SK-N-SH (cell line): ENCODE data around the gene PLA2G1B. TPM values are rescaled to one million over a fixed set of nuclear protein-coding genes. Genes with fewer than 3 reads are reported as not detected.

ENCODE experiments used
- CTCF ChIA-PET: fragments of 300-600, 350-600 bp; formaldehyde crosslinking; extraction: SDS; loops from one replicate; lab custom pipeline; 2021; lab: Yijun Ruan, JAX
- POLR2A ChIA-PET: fragments of 350-600 bp; sonication (Branson Sonifier 250); formaldehyde crosslinking; extraction: SDS; loops from one replicate; lab custom pipeline; 2020; ENCODE audit warnings: antibody characterized with exemption, inconsistent platforms; lab: Yijun Ruan, JAX
- DNase-seq: peaks from one replicate; pipeline ENCODE4 v3.0.0; 2012
- H2AFZ ChIP-seq: fragments of 200-600 bp; sonication (generic); 2 replicates; pipeline ENCODE4 v1.8.1; 2016; ENCODE audit warnings: antibody characterized with exemption, mild to moderate bottlenecking, low read depth
- H3F3A ChIP-seq: fragments of 200-600 bp; sonication (generic); replicated peaks from 2 replicates; pipeline ENCODE3; 2016; ENCODE audit warnings: antibody characterized with exemption, mild to moderate bottlenecking; ENCODE audit not compliant: insufficient read depth
- H3K27ac ChIP-seq, 2 experiments: fragments of 200-500 bp in 1 of 2; fragments of 200-600 bp in 1 of 2; sonication (Bioruptor generic) in 1 of 2; sonication (generic), shearing (Covaris generic) in 1 of 2; 2 replicates each; pipeline versions ENCODE4 v1.5.1 to v1.6.1; 2014 to 2016; ENCODE audit warnings: low read depth in 2 of 2, inconsistent platforms in 1 of 2, low read length in 1 of 2, mild to moderate bottlenecking in 1 of 2, mixed read lengths in 1 of 2
- H3K27me3 ChIP-seq: fragments of 200-600 bp; sonication (generic), shearing (Covaris generic); 2 replicates; pipeline ENCODE4 v1.6.1; 2016; ENCODE audit warnings: mixed run types; ENCODE audit not compliant: insufficient read depth
- H3K36me3 ChIP-seq, 2 experiments: fragments of 200-500 bp in 1 of 2; fragments of 200-600 bp in 1 of 2; sonication (Bioruptor generic) in 1 of 2; sonication (generic) in 1 of 2; replicated peaks in 1 of 2; 2 replicates each; pipeline versions ENCODE3 to v1.5.1; 2014 to 2016; ENCODE audit warnings: low read length in 1 of 2, mild to moderate bottlenecking in 1 of 2; ENCODE audit not compliant: insufficient read depth in 2 of 2, control insufficient read depth in 1 of 2
- H3K4me1 ChIP-seq, 2 experiments: fragments of 200-500 bp in 1 of 2; fragments of 200-600 bp in 1 of 2; sonication (Bioruptor generic) in 1 of 2; sonication (generic), shearing (Covaris generic) in 1 of 2; 2 replicates each; pipeline versions ENCODE4 v1.5.1 to v1.6.1; 2014 to 2016; ENCODE audit warnings: low read depth in 1 of 2, low read length in 1 of 2, mixed run types in 1 of 2; ENCODE audit not compliant: insufficient read depth in 2 of 2, control insufficient read depth in 1 of 2
- H3K4me2 ChIP-seq: fragments of 200-600 bp; sonication (generic), shearing (Covaris generic); 2 replicates; pipeline ENCODE4 v1.6.1; 2017; ENCODE audit warnings: mixed run types
- H3K4me3 ChIP-seq, 2 experiments: fragments of 200-500 bp in 1 of 2; fragments of 200-600 bp in 1 of 2; sonication (Bioruptor generic) in 1 of 2; sonication (generic), shearing (Covaris generic) in 1 of 2; 2 replicates each; pipeline versions ENCODE4 v1.5.1 to v1.8.1; 2014 to 2016; ENCODE audit warnings: low read depth in 2 of 2, inconsistent platforms in 1 of 2, low read length in 1 of 2, mild to moderate bottlenecking in 1 of 2, mixed read lengths in 1 of 2, moderate library complexity in 1 of 2
- H3K79me2 ChIP-seq: fragments of 200-600 bp; sonication (generic); 2 replicates; pipeline ENCODE4 v1.8.1; 2017; ENCODE audit warnings: mild to moderate bottlenecking; ENCODE audit not compliant: insufficient read depth
- H3K9ac ChIP-seq: fragments of 200-600 bp; sonication (generic); 2 replicates; pipeline ENCODE4 v1.6.1; 2017; ENCODE audit warnings: mixed run types
- H3K9me2 ChIP-seq: fragments of 200-600 bp; sonication (generic); 2 replicates; pipeline ENCODE4 v1.6.1; 2017; ENCODE audit warnings: mixed run types
- H3K9me3 ChIP-seq: fragments of 200-600 bp; sonication (generic); 2 replicates; pipeline ENCODE4 v1.6.1; 2017; ENCODE audit warnings: mixed run types, mild to moderate bottlenecking, moderate library complexity
- H4K20me1 ChIP-seq: fragments of 200-600 bp; sonication (generic); 2 replicates; pipeline ENCODE4 v1.6.1; 2017; ENCODE audit warnings: mild to moderate bottlenecking, mixed run types; ENCODE audit not compliant: insufficient read depth
- CHD2 ChIP-seq: fragments of 150-350 bp; IDR thresholded peaks from 2 replicates; pipeline ENCODE4 v1.6.1; 2018; ENCODE audit warnings: low read length; ENCODE audit not compliant: partially characterized antibody
- ELF1 ChIP-seq: IDR thresholded peaks from 2 replicates; pipeline ENCODE4 v1.4.0; 2012
- FOSL2 ChIP-seq: IDR thresholded peaks from 2 replicates; pipeline ENCODE4 v1.4.0; 2012; ENCODE audit warnings: low read depth, mild to moderate bottlenecking, moderate library complexity, borderline replicate concordance
- GATA2 ChIP-seq: sonication (generic); formaldehyde crosslinking; IDR thresholded peaks from 2 replicates; pipeline ENCODE4 v1.5.0; 2020; ENCODE audit warnings: mild to moderate bottlenecking, missing genetic modification reagents
- MXI1 ChIP-seq: IDR thresholded peaks from 2 replicates; pipeline ENCODE4 v1.6.1; 2012; ENCODE audit warnings: mild to moderate bottlenecking, low read depth, low read length, improper control_type of control experiment
- NFIC ChIP-seq: IDR thresholded peaks from 2 replicates; pipeline ENCODE4 v1.4.0; 2012; ENCODE audit warnings: borderline replicate concordance
- NRF1 ChIP-seq: IDR thresholded peaks from 2 replicates; pipeline ENCODE4 v1.6.1; 2012; ENCODE audit warnings: low read depth, mild to moderate bottlenecking, low read length
- RAD21 ChIP-seq: IDR thresholded peaks from 2 replicates; pipeline ENCODE4 v1.6.1; 2012; ENCODE audit warnings: mild to moderate bottlenecking, low read length
- RFX5 ChIP-seq: IDR thresholded peaks from 2 replicates; pipeline ENCODE4 v1.6.1; 2012; ENCODE audit warnings: mild to moderate bottlenecking, improper control_type of control experiment, low read length
- RXRA ChIP-seq: IDR thresholded peaks from 2 replicates; pipeline ENCODE4 v1.4.0; 2012; ENCODE audit warnings: low read depth, mild to moderate bottlenecking, borderline replicate concordance
- SIN3A ChIP-seq: IDR thresholded peaks from 2 replicates; pipeline ENCODE4 v1.6.1; 2012; ENCODE audit warnings: low read depth, mild to moderate bottlenecking, low read length, moderate library complexity, borderline replicate concordance
- SMC3 ChIP-seq: IDR thresholded peaks from 2 replicates; pipeline ENCODE4 v1.6.1; 2012; ENCODE audit warnings: low read depth, low read length, improper control_type of control experiment
- TAF1 ChIP-seq: IDR thresholded peaks from 2 replicates; pipeline ENCODE4 v1.6.1; 2012; ENCODE audit warnings: low read depth, mild to moderate bottlenecking, low read length, moderate library complexity, borderline replicate concordance
- TEAD4 ChIP-seq: IDR thresholded peaks from 2 replicates; pipeline ENCODE4 v1.4.0; 2012; ENCODE audit warnings: mild to moderate bottlenecking, borderline replicate concordance; ENCODE audit not compliant: insufficient read depth
- WGBS: methylation state at CpG from one replicate; pipeline ENCODE4 v1.1.6; 2017; ENCODE audit warnings: low lambda C conversion rate; 5-methylcytosine and 5-hydroxymethylcytosine counted together
- polyA plus RNA-seq, 3 experiments: library from polyadenylated mRNA; depleted of rRNA; stranded (reverse); fragments of >200 nt; gene quantifications; 2 replicates each; pipeline ENCODE4 v1.2.3, GENCODE V29; 2012
- TF ChIP-seq, protein P1 (sequence below): IDR thresholded peaks from 2 replicates; pipeline ENCODE4 v1.6.1; 2012; ENCODE audit warnings: mild to moderate bottlenecking, low read depth, low read length, moderate library complexity
- TF ChIP-seq, protein P2 (sequence below): fragments of 150-350 bp; IDR thresholded peaks from 2 replicates; pipeline ENCODE4 v1.6.1; 2016; ENCODE audit warnings: mild to moderate bottlenecking, low read depth, low read length
- TF ChIP-seq, protein P3 (sequence below): IDR thresholded peaks from 2 replicates; pipeline ENCODE4 v1.4.0; 2012; ENCODE audit warnings: low read depth

The PLA2G1B gene
- polyA plus RNA-seq, 1 of the 3 experiments (the other 2 are of a cell fraction) = not detected

DNA sequence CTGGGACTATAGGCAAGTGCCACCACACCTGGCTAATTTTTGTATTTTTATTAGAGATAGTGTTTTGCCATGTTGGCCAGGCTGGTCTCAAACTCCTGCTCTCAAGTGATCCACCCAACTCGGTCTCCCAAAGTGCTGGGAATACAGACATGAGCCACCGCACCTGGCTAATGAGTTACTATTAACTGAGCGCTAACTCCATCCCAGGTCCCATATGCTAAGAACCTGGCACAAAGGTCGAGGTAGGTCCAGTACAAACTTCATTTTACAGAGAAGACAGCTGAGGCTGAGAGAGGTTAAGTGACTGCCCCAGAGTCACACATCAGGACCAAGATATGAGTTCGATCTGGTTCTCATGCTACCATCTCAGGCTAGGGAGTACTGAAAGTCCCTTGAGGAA lies 4.5 kb upstream of the PLA2G1B start:
- DNase-seq = no peak
- ChIA-PET CTCF (interaction anchor here (2.3 kb wide), 1 partner anchor 98 kb away, joined by 9 read pairs; no protein-coding TSS in a partner anchor), POLR2A (no interaction called here)
- Histone ChIP-seq H3K9ac (no peak overlapping the region), H2AFZ (no peak overlapping the region), H3K36me3 (no peaks in the 10 kb centered on the region), H3K27me3 (no peaks in the 10 kb centered on the region; the same call in 1 of the 2 replicates), H3K27ac (no peak overlapping the region), H3K4me3 (no peak overlapping the region), H4K20me1 (no peaks in the 10 kb centered on the region), H3K9me3 (no peaks in the 10 kb centered on the region), H3K79me2 (no peaks in the 10 kb centered on the region), H3F3A (no peaks in the 10 kb centered on the region), H3K9me2 (no peaks in the 10 kb centered on the region), H3K4me2 (no peak overlapping the region), H3K4me1 (no peaks in the 10 kb centered on the region)
- no peak for TF ChIP-seq FOSL2
- no peak for TF ChIP-seq SIN3A
- 74% methylated on average over 4 of the region's 5 CpGs for WGBS

DNA sequence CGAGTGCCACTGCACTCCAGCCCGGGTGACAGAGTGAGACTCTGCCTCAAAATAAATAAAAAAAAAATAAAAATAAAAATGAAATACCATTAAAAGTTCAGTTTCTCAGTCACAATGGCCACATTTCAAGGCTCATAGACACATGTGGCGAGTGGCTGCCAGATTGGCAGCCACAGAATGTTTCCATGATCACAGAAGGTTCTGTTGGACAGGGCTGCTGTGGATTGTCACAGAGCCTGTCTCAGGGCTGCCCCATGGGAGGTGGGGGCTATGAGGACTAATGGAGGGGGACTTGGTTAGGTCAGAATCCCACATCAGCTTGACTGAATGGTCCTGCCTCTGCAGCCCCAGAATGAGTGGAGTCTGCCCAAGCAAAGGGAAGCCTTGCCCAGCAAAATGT lies 3.8 kb upstream of the PLA2G1B start:
- POLR2A ChIA-PET = no interaction called here
- no peak overlapping the region for H3K4me3 ChIP-seq
- H3K4me2 ChIP-seq = no peak overlapping the region
- H3K9me3 ChIP-seq = no peaks in the 10 kb centered on the region
- H3K4me1 ChIP-seq = no peaks in the 10 kb centered on the region
- TF ChIP-seq, protein P1, sequence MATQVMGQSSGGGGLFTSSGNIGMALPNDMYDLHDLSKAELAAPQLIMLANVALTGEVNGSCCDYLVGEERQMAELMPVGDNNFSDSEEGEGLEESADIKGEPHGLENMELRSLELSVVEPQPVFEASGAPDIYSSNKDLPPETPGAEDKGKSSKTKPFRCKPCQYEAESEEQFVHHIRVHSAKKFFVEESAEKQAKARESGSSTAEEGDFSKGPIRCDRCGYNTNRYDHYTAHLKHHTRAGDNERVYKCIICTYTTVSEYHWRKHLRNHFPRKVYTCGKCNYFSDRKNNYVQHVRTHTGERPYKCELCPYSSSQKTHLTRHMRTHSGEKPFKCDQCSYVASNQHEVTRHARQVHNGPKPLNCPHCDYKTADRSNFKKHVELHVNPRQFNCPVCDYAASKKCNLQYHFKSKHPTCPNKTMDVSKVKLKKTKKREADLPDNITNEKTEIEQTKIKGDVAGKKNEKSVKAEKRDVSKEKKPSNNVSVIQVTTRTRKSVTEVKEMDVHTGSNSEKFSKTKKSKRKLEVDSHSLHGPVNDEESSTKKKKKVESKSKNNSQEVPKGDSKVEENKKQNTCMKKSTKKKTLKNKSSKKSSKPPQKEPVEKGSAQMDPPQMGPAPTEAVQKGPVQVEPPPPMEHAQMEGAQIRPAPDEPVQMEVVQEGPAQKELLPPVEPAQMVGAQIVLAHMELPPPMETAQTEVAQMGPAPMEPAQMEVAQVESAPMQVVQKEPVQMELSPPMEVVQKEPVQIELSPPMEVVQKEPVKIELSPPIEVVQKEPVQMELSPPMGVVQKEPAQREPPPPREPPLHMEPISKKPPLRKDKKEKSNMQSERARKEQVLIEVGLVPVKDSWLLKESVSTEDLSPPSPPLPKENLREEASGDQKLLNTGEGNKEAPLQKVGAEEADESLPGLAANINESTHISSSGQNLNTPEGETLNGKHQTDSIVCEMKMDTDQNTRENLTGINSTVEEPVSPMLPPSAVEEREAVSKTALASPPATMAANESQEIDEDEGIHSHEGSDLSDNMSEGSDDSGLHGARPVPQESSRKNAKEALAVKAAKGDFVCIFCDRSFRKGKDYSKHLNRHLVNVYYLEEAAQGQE = no peak
- TF ChIP-seq ELF1 (no peak), RAD21 (no peak), SIN3A (no peak), NRF1 (no peak), SMC3 (no peak)
- no peak overlapping the region for H3K27ac ChIP-seq
- H3K36me3 ChIP-seq = no peaks in the 10 kb centered on the region
- H2AFZ ChIP-seq = no peak overlapping the region
- H3F3A ChIP-seq = no peaks in the 10 kb centered on the region
- CTCF ChIA-PET = interaction anchor here (2.3 kb wide), 1 partner anchor 99 kb away, joined by 9 read pairs; no protein-coding TSS in a partner anchor
- WGBS = 47% methylated on average over 3 of the region's 3 CpGs
- H4K20me1 ChIP-seq = no peaks in the 10 kb centered on the region
- H3K9ac ChIP-seq = no peak overlapping the region
- H3K27me3 ChIP-seq = no peaks in the 10 kb centered on the region; the same call in 1 of the 2 replicates
- no peaks in the 10 kb centered on the region for H3K79me2 ChIP-seq
- DNase-seq = no peak
- no peaks in the 10 kb centered on the region for H3K9me2 ChIP-seq

DNA sequence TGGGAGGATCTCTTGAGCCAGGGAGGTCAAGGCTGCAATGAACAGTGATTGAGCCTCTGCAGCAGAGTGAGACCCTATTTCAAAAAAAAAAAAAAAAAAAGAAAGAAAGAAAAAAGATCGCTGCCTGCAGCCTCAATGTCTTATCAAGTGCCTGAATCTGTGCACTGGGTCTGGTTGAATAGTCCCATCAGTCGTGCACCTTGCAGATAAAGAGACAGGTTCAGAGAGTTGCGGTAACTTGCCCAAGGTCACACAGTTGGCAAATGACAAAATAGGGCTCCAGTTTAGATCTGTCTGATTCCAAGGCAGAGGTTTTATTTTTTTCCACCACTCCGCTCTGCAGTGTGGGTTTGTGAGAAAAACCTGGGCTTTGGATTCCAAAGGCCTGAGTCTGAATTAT lies 649 bp upstream of the PLA2G1B start:
- Histone ChIP-seq H3K9me3 (no peaks in the 10 kb centered on the region), H3K79me2 (no peaks in the 10 kb centered on the region), H3K27me3 (no peaks in the 10 kb centered on the region; the same call in 1 of the 2 replicates), H3K9ac (no peak overlapping the region), H3K27ac (no peak overlapping the region), H3K4me1 (no peaks in the 10 kb centered on the region), H2AFZ (no peak overlapping the region), H3K36me3 (no peaks in the 10 kb centered on the region), H3F3A (no peaks in the 10 kb centered on the region), H3K4me3 (no peak overlapping the region), H3K9me2 (no peaks in the 10 kb centered on the region), H3K4me2 (no peak overlapping the region), H4K20me1 (no peaks in the 10 kb centered on the region)
- CTCF ChIA-PET = interaction anchor here (1.8 kb wide), 1 partner anchor 100 kb away, joined by 7 read pairs; no protein-coding TSS in a partner anchor
- POLR2A ChIA-PET = no interaction called here
- no peak for DNase-seq
- 58% methylated on average over 4 of the region's 4 CpGs for WGBS
- no peak for TF ChIP-seq GATA2 (CRISPR knock-in tag)
- TF ChIP-seq RXRA = no peak
- no peak for TF ChIP-seq NFIC
- no peak for TF ChIP-seq CHD2
- TF ChIP-seq, protein P2, sequence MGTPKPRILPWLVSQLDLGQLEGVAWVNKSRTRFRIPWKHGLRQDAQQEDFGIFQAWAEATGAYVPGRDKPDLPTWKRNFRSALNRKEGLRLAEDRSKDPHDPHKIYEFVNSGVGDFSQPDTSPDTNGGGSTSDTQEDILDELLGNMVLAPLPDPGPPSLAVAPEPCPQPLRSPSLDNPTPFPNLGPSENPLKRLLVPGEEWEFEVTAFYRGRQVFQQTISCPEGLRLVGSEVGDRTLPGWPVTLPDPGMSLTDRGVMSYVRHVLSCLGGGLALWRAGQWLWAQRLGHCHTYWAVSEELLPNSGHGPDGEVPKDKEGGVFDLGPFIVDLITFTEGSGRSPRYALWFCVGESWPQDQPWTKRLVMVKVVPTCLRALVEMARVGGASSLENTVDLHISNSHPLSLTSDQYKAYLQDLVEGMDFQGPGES = no peak
- no peak for TF ChIP-seq TEAD4
- TF ChIP-seq TAF1 = no peak
- TF ChIP-seq, protein P3, sequence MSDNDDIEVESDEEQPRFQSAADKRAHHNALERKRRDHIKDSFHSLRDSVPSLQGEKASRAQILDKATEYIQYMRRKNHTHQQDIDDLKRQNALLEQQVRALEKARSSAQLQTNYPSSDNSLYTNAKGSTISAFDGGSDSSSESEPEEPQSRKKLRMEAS = no peak
- no peak for TF ChIP-seq MXI1
- no peak for TF ChIP-seq RFX5
